Skeletal muscle tissue (tissue), 4 donors: ENCODE measurements around the gene GCH1. TPM values are rescaled to one million over a fixed set of nuclear protein-coding genes. Genes with fewer than 3 reads are reported as not detected.
A peak's percentile ranks its signal among the peaks of the same experiment; 100 is the strongest.

ENCODE experiments used
- H3K27ac ChIP-seq: one replicate; pipeline ENCODE4 v1.7.0; 2013; ENCODE audit warnings: mild to moderate bottlenecking, low read depth, low read length, inconsistent platforms
- H3K27me3 ChIP-seq, 3 donors: one replicate each; pipeline ENCODE4 v1.7.0; 2013; ENCODE audit warnings: low read length in 3 of 3; ENCODE audit not compliant: control insufficient read depth in 3 of 3, insufficient read depth in 3 of 3
- H3K36me3 ChIP-seq, 3 donors: one replicate each; pipeline ENCODE4 v1.7.0; 2013; ENCODE audit warnings: low read length in 3 of 3; ENCODE audit not compliant: control insufficient read depth in 3 of 3, insufficient read depth in 3 of 3
- H3K4me1 ChIP-seq, 3 donors: one replicate each; pipeline ENCODE4 v1.7.0; 2013; ENCODE audit warnings: low read length in 3 of 3, mild to moderate bottlenecking in 3 of 3; ENCODE audit not compliant: control insufficient read depth in 3 of 3, insufficient read depth in 3 of 3
- H3K4me3 ChIP-seq, 3 donors: one replicate each; pipeline ENCODE4 v1.7.0; 2013; ENCODE audit warnings: low read length in 3 of 3
- H3K9ac ChIP-seq, 3 donors: one replicate each; pipeline ENCODE4 v1.7.0; 2013; ENCODE audit warnings: low read length in 3 of 3, mild to moderate bottlenecking in 3 of 3, moderate library complexity in 2 of 3, low read depth in 1 of 3
- H3K9me3 ChIP-seq, 3 donors: one replicate each; pipeline ENCODE4 v1.7.0; 2013; ENCODE audit warnings: low read length in 3 of 3; ENCODE audit not compliant: control insufficient read depth in 3 of 3
- total RNA-seq: library from RNA; depleted of rRNA; stranded (reverse); fragments of >200 nt; gene quantifications from one replicate; pipeline ENCODE4 v1.2.3, GENCODE V29; 2014
- donor health status: Osteomylitis.

The GCH1 gene, protein sequence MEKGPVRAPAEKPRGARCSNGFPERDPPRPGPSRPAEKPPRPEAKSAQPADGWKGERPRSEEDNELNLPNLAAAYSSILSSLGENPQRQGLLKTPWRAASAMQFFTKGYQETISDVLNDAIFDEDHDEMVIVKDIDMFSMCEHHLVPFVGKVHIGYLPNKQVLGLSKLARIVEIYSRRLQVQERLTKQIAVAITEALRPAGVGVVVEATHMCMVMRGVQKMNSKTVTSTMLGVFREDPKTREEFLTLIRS
- total RNA-seq = 9.9 TPM

- Histone ChIP-seq H3K27ac (peak within 1 kb of the TSS; percentile 65), H3K4me1 (peaks cover 8 to 14% (median 13%) of the 10 kb centered on the region in 3 donors), H3K9me3 (no peaks in the 10 kb centered on the region), H3K9ac (peak within 1 kb of the TSS; percentile 74 to 81 (median 77)), H3K4me3 (peak within 1 kb of the TSS; percentile 80 to 90 (median 85)), H3K36me3 (no peaks in the 10 kb centered on the region), H3K27me3 (peaks cover 2 to 4% (median 3%) of the 10 kb centered on the region in 3 donors)
Measured at GRCh38 chr14:54902521-54903420, at the start of gene GCH1. Gene GCH1 (minus strand): TSS chr14:54902826. CDS start chr14:54902663, 163 bp downstream.

DNA sequence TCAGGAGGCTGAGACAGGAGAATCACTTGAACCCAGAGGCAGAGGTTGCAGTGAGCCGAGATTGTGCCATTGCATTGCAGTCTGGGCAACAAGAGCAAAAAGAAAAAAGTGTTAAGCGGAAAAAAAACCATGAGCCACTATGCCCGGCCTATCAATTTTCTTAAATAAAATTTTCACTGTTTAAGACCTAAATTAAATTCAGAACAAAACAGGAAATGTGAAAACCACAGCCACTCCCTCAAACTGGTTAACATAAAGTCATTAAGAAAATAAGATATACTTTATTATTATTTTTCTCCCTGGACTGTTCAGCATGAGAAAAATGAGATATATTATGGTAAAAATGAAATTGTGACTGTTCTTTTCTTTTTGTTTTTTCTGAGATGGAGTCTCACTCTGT, 44.6 kb upstream of the GCH1 start:
- Histone ChIP-seq H3K9me3 (no peaks in the 10 kb centered on the region), H3K27ac (no peak overlapping the region), H3K4me1 (no peaks in the 10 kb centered on the region), H3K36me3 (no peaks in the 10 kb centered on the region), H3K9ac (no peak overlapping the region), H3K4me3 (no peak overlapping the region), H3K27me3 (no peaks in the 10 kb centered on the region)

DNA sequence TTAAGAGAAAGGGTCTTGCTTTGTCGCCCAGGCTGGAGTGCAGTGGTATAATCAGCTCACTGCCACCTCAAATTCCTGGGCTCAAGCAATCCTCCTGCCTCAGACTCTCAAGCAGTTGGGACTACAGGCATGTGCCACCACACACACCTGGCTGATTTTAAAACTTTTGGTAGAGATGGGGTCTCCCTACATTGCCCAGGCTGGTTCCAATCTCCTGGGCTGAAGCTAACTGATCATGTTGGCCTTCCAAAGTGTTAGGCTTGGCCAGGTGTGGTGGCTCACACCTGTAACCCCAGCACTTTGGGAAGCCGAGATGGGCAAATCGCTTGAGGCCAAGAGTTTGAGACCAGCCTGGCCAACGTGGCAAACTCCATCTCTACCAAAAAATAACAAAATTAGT, 43.9 kb upstream of the GCH1 start:
- no peak overlapping the region for H3K27ac ChIP-seq
- H3K9me3 ChIP-seq = no peaks in the 10 kb centered on the region
- H3K9ac ChIP-seq = no peak overlapping the region
- no peak overlapping the region for H3K4me3 ChIP-seq
- no peaks in the 10 kb centered on the region for H3K36me3 ChIP-seq
- H3K4me1 ChIP-seq = no peaks in the 10 kb centered on the region
- H3K27me3 ChIP-seq = no peaks in the 10 kb centered on the region

DNA sequence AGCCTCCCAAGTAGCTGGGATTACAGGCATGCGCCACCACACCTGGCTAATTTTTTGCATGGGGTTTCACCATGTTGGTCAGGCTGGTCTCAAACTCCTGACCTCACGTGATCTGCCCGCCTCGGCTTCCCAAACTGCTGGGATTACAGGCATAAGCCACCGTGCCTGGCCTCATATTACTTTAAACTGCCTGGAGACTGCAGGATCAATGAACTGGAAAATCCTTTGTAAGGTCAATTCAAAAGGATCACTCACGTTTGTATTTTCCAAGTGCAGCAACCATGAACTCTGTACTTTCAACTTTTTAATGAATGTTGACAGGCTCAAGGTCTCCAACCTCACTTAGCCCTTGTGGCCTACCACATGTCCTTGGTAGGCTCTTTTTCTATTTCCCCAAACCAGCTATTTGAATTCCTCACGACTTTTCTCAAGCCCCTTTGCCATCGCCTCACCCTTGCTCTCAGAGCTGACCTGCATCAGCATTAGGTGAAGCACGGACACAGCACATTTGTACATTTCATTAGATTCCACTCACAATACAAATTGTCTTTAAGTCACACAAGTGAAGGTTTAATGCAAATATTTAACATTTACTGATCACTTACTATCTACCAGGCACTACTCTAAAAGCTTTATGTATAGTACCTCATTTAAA, 42.2 kb upstream of the GCH1 start:
- no peaks in the 10 kb centered on the region for H3K4me1 ChIP-seq
- H3K27me3 ChIP-seq = no peaks in the 10 kb centered on the region
- no peaks in the 10 kb centered on the region for H3K9me3 ChIP-seq
- no peaks in the 10 kb centered on the region for H3K36me3 ChIP-seq
- H3K27ac ChIP-seq = no peak overlapping the region
- no peak overlapping the region for H3K4me3 ChIP-seq
- no peak overlapping the region for H3K9ac ChIP-seq

DNA sequence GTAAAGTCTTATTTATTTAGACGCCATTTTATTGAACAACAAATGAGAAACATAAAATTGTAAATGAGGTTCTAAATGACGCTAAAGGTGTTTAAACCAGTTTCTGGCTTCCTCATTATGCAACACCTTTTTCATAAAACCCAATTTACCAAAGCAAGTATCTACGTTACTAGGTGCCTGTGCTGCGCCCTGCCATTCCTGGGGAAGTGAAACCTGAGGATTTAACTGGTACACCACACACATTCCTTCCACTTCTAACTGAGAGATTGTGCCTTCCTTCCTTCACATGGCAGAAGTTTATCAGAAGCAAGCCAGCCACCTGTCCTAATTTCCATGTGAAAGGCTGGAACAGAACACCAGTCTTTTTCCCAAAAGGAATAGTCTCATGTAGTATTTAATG, 40.3 kb upstream of the GCH1 start:
- Histone ChIP-seq H3K9me3 (no peaks in the 10 kb centered on the region), H3K9ac (no peak overlapping the region), H3K27me3 (no peaks in the 10 kb centered on the region), H3K36me3 (no peaks in the 10 kb centered on the region), H3K27ac (no peak overlapping the region), H3K4me1 (no peaks in the 10 kb centered on the region), H3K4me3 (no peak overlapping the region)

GRCh38 chr14:54936816-54937215, 34.2 kb upstream of the GCH1 start:
- Histone ChIP-seq H3K27me3 (no peaks in the 10 kb centered on the region), H3K27ac (no peak overlapping the region), H3K4me1 (no peaks in the 10 kb centered on the region), H3K9me3 (no peaks in the 10 kb centered on the region), H3K9ac (no peak overlapping the region), H3K4me3 (no peak overlapping the region), H3K36me3 (no peaks in the 10 kb centered on the region)

GRCh38 chr14:54935958-54936357, 33.3 kb upstream of the GCH1 start:
- Histone ChIP-seq H3K9me3 (no peaks in the 10 kb centered on the region), H3K4me3 (no peak overlapping the region), H3K9ac (no peak overlapping the region), H3K36me3 (no peaks in the 10 kb centered on the region), H3K27ac (no peak overlapping the region), H3K27me3 (no peaks in the 10 kb centered on the region), H3K4me1 (no peaks in the 10 kb centered on the region)

- Histone ChIP-seq H3K4me3 (no peak overlapping the region), H3K27ac (no peak overlapping the region), H3K9ac (no peak overlapping the region), H3K4me1 (no peaks in the 10 kb centered on the region), H3K36me3 (no peaks in the 10 kb centered on the region), H3K9me3 (no peaks in the 10 kb centered on the region), H3K27me3 (no peaks in the 10 kb centered on the region)
Measured at GRCh38 chr14:54935100-54935499, 32.5 kb upstream of the GCH1 start.

DNA sequence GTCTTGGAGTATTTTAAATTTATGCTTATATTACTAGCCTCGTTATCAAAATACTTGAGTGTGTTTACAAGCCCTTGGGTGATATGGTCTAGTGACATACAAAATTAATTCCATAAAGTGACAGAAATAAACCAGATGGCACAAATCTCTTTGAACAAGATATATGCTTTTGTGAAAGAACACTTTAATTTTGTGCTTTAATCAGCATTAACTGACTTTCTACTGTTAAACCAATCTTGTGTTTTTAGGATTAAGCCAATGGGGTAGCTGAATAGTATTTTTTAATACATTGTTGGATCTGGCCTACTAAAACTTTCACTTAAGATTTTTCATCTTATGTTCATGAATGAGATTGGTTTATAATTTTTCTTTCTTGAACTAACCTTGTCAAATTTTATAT, 30.4 kb upstream of the GCH1 start:
- Histone ChIP-seq H3K27ac (no peak overlapping the region), H3K36me3 (no peaks in the 10 kb centered on the region), H3K9ac (no peak overlapping the region), H3K4me3 (no peak overlapping the region), H3K9me3 (no peaks in the 10 kb centered on the region), H3K27me3 (no peaks in the 10 kb centered on the region), H3K4me1 (no peaks in the 10 kb centered on the region)
